OCI-LY1 (cell line): ENCODE measurements around the gene NRCAM.

Experiments
- H2AFZ ChIP-seq: fragments of 200-600 bp; sonication (generic), shearing (Covaris generic); 2 replicates; pipeline ENCODE4 v1.6.0; 2014; ENCODE audit warnings: antibody characterized with exemption, mild to moderate bottlenecking, low read length
- H3F3A ChIP-seq: fragments of 200-600 bp; sonication (generic), shearing (Covaris generic); 2 replicates; pipeline ENCODE4 v1.6.0; 2014; ENCODE audit warnings: mild to moderate bottlenecking, antibody characterized with exemption, low read length, moderate library complexity; ENCODE audit not compliant: insufficient read depth
- H3K27ac ChIP-seq: fragments of 200-600 bp; sonication (generic); 2 replicates; pipeline ENCODE4 v1.5.1; 2014; ENCODE audit warnings: low read length, mixed run types, mild to moderate bottlenecking, low read depth; ENCODE audit not compliant: poor library complexity, severe bottlenecking
- H3K27me3 ChIP-seq: fragments of 200-600 bp; sonication (generic); 2 replicates; pipeline ENCODE4 v1.6.0; 2014; ENCODE audit warnings: antibody characterized with exemption, mild to moderate bottlenecking, low read length, moderate library complexity; ENCODE audit not compliant: insufficient read depth
- H3K36me3 ChIP-seq: fragments of 200-600 bp; sonication (generic); 2 replicates; pipeline ENCODE4 v1.6.1; 2014; ENCODE audit warnings: mild to moderate bottlenecking, antibody characterized with exemption, low read length, moderate library complexity, mixed read lengths; ENCODE audit not compliant: insufficient read depth
- H3K4me1 ChIP-seq: fragments of 200-600 bp; sonication (generic); 2 replicates; pipeline ENCODE4 v1.5.1; 2014; ENCODE audit warnings: mild to moderate bottlenecking, low read length, moderate library complexity; ENCODE audit not compliant: insufficient read depth, severe bottlenecking
- H3K4me2 ChIP-seq: fragments of 200-600 bp; sonication (generic), shearing (Covaris generic); 2 replicates; pipeline ENCODE4 v1.6.1; 2014; ENCODE audit warnings: low read length
- H3K4me3 ChIP-seq: fragments of 200-600 bp; sonication (generic); 2 replicates; pipeline ENCODE4 v1.5.1; 2014; ENCODE audit warnings: low read length, low read depth, mild to moderate bottlenecking, mixed read lengths; ENCODE audit not compliant: poor library complexity, severe bottlenecking
- H3K79me2 ChIP-seq: fragments of 200-600 bp; shearing (Covaris generic); 2 replicates; pipeline ENCODE4 v1.6.1; 2016; ENCODE audit warnings: mixed run types, low read length, mixed read lengths; ENCODE audit not compliant: insufficient read depth
- H3K9ac ChIP-seq: fragments of 200-600 bp; sonication (generic), shearing (Covaris generic); 2 replicates; pipeline ENCODE4 v1.6.1; 2014; ENCODE audit warnings: mild to moderate bottlenecking, low read length, mixed read lengths
- H3K9me2 ChIP-seq: fragments of 200-600 bp; sonication (generic), shearing (Covaris generic); 2 replicates; pipeline ENCODE4 v1.6.1; 2014; ENCODE audit warnings: low read depth, mild to moderate bottlenecking, low read length, mixed read lengths
- H3K9me3 ChIP-seq: fragments of 200-600 bp; shearing (Covaris generic); 2 replicates; pipeline ENCODE4 v1.6.1; 2014; ENCODE audit warnings: low read length, mixed read lengths
- H4K20me1 ChIP-seq: fragments of 200-600 bp; sonication (generic), shearing (Covaris generic); 2 replicates; pipeline ENCODE4 v1.6.0; 2016; ENCODE audit warnings: mild to moderate bottlenecking, low read length; ENCODE audit not compliant: insufficient read depth
- CTCF ChIP-seq: fragments of 200-600 bp; sonication (generic), shearing (Covaris generic); IDR thresholded peaks from 2 replicates; pipeline ENCODE4 v1.5.1; 2017; ENCODE audit warnings: mild to moderate bottlenecking, antibody characterized with exemption, low read length, moderate library complexity, mixed read lengths
- EZH2 ChIP-seq: fragments of 200-600 bp; sonication (generic), shearing (Covaris generic); IDR thresholded peaks from 2 replicates; pipeline ENCODE4 v1.8.0; 2017; ENCODE audit warnings: borderline replicate concordance, mixed run types, mild to moderate bottlenecking, antibody characterized with exemption, low read length, moderate library complexity, mixed read lengths

The NRCAM gene

DNA sequence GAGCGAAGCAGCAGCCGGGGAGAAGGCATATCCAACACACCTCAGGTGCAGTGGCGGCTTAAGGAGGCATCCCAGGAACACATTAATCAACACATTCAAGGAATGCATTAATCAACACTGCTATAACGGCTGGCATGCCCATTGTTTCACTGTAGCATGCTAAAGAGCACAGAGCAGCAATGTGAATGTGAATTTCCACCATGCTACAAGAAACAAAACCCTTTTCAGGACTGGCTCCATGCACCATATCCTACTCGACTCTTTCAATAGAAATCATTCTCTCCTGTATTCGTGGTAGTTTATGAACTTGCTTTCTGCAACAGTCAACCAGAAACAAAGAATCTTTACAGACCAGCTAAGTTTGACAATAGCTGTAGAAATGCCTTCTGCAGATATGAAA, 149.0 kb downstream of the NRCAM start:
- Histone ChIP-seq H3K27me3 (no peaks in the 10 kb centered on the region), H2AFZ (no peak overlapping the region), H3K27ac (no peak overlapping the region), H3K4me2 (no peak overlapping the region), H3K9ac (no peak overlapping the region), H4K20me1 (no peaks in the 10 kb centered on the region), H3K4me3 (no peak overlapping the region), H3K9me3 (no peaks in the 10 kb centered on the region), H3K9me2 (no peaks in the 10 kb centered on the region), H3F3A (no peaks in the 10 kb centered on the region), H3K4me1 (no peaks in the 10 kb centered on the region), H3K36me3 (no peaks in the 10 kb centered on the region), H3K79me2 (no peaks in the 10 kb centered on the region)
- no peak for TF ChIP-seq CTCF
- TF ChIP-seq EZH2 = no peak

GRCh38 chr7:108303332-108303731, 152.9 kb downstream of the NRCAM start:
- Histone ChIP-seq H3K4me2 (no peak overlapping the region), H3K79me2 (no peaks in the 10 kb centered on the region), H3K4me3 (no peak overlapping the region), H3K27ac (no peak overlapping the region), H3K9ac (no peak overlapping the region), H3K9me3 (no peaks in the 10 kb centered on the region), H3K36me3 (no peaks in the 10 kb centered on the region), H2AFZ (no peak overlapping the region), H3K27me3 (no peaks in the 10 kb centered on the region), H3K9me2 (no peaks in the 10 kb centered on the region), H4K20me1 (no peaks in the 10 kb centered on the region), H3F3A (no peaks in the 10 kb centered on the region), H3K4me1 (no peaks in the 10 kb centered on the region)
- no peak for TF ChIP-seq CTCF
- no peak for TF ChIP-seq EZH2

DNA sequence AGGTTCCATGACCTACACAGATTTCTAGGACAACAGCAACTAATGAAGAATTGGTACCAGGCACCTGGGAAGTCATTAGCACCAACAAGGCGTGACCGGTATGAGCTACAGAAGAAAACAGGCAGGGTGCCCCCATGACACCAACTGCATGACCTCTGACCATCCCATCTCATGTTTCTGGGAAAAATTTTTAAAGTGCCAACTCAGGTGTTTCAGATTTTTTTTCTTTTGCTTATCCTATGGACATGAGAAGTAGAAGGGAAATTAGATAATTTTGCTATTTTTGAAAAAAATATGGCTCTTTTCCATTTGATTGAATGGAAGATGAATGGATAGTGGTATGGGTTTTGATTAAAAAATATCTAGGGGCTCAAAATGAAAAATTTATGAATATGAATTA, 154.8 kb downstream of the NRCAM start:
- Histone ChIP-seq H3K4me3 (no peak overlapping the region), H3K9ac (no peak overlapping the region), H3K9me3 (no peaks in the 10 kb centered on the region), H3K79me2 (no peaks in the 10 kb centered on the region), H3K36me3 (no peaks in the 10 kb centered on the region), H3K4me1 (no peaks in the 10 kb centered on the region), H3F3A (no peaks in the 10 kb centered on the region), H3K4me2 (no peak overlapping the region), H4K20me1 (no peaks in the 10 kb centered on the region), H3K27me3 (no peaks in the 10 kb centered on the region), H3K27ac (no peak overlapping the region), H2AFZ (no peak overlapping the region), H3K9me2 (no peaks in the 10 kb centered on the region)
- TF ChIP-seq EZH2 (no peak), CTCF (no peak)
